HG02759 (cell line): ENCODE data around the gene ZNF550.

Source experiments
- ATAC-seq: cut with Tn5 transposase; IDR thresholded peaks from one replicate; pipeline ENCODE4 v1.9.1; 2021; ENCODE audit warnings: mild to moderate bottlenecking, moderate library complexity; ENCODE audit not compliant: unreplicated experiment

Gene ZNF550

DNA sequence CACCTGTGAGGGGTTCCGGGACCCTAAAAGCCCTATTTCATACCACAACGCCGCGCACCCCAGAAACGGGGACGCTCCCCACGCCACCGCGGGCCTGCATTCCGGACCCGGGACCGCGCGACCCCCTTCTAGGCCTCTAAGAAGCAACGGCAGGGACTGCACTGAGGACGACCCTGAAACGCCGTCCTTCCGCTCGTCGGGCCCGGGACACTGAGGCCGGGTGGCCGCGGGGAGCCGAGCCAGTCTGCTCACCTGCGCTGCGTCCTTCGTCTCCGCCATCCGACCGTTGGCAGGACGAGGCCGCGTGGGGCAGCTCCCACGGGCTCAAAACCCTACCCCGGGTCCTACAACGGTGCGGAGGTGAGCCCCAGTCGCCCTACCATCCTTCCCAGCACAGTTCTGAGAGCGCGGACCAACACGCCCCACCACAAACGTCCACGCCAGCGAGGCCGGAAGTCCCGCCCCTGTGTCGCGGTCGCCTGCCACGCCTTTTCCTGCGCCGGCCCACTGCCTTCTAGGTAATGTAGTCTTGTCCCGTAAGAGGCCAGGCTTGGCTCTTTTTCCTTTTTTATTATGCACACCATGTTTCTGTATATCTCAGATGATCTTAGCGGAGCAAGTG lies at the start of gene ZNF550:
Gene ZNF550, minus strand, starts transcription at position 460 of the 622 bp plus-strand sequence. Its CDS starts 181 bp downstream, at position 279.
- peak; percentile 98 for ATAC-seq

DNA sequence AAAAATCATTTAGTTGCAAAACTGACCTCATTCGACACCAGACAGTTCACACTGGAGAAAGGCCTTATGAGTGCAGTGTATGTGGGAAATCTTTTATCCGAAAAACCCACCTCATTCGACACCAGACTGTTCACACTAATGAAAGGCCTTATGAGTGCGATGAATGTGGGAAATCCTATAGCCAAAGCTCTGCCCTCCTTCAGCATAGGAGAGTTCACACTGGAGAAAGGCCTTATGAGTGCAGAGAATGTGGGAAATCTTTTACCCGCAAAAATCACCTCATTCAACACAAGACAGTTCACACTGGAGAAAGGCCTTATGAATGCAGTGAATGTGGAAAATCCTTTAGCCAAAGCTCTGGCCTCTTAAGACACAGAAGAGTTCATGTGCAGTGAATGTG lies 47.3 kb upstream of the ZNF550 start:
- no peak for ATAC-seq

DNA sequence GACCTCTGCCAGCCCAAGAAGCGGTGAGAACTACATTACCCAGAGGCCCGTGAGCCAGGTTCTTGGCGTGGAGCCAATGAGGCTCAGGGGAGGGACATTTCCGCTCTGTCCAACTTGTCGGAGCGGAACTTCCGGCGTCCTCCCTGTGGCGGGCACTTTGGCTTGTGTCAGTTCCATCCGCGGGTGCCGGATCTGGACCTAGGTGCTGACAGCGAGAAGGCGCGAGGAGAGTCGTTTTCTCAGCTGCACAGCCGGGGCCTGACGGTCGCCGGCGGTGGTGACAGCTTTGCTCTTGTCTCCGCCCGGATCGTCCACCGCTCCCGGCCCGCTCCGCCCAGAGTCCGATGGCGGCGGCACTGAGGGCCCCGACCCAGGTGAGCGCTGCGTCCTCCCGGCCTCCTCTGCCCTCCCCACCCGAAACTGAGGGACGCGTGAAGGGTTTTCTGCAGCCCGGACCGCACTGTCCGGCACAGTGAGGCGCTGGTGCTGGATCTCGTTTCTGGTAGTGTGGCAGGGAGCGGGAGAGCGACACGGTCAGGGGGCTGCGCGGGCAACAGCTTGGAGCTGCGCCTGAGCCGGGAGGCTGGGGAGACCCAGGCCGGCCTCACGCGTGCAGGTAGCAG lies 40.2 kb upstream of the ZNF550 start, which contains the start of gene ZNF530:
Gene ZNF530, plus strand, starts transcription at position 125 of the 623 bp plus-strand sequence. CDS start 4,461 bp downstream, outside the sequence.
- ATAC-seq: peak; percentile 96

DNA sequence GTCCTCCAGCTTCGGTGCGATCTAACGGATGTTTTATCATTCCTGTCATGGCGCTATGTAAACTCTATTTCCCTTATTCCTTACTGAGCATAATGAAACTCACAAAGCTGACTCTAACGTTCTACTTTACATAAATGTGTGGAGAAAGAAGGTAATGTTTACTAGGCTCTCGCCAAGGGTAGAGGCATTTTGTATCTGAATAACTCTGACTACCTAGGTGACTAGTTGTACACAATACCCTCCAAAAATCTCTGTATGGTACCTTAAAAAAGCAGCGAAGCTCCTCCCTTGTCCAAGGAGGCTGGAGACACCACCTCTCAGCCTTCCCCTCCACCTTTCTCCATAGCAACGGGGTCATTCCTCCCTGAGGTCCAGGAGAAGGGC lies 39.7 kb upstream of the ZNF550 start:
- ATAC-seq: no peak

DNA sequence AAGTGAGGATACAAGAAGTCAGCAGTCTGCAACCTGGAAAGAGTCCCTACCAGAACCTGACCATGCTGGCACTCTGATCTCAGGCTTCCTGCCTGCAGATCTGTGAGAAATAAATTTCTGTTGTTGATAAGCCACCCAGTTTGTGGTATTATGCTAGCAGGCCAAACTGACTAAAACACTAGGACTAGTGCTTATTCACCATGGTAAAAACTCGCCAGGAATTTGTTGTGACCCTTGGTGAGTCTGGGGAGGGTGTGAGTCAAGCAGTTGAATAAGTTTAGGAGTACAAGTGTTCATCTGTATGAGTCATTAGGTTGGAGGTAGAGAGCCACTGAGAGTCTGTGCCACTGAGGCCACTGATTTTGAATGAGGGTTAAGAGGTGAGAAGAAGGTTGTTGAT lies 27.9 kb upstream of the ZNF550 start:
- no peak for ATAC-seq

DNA sequence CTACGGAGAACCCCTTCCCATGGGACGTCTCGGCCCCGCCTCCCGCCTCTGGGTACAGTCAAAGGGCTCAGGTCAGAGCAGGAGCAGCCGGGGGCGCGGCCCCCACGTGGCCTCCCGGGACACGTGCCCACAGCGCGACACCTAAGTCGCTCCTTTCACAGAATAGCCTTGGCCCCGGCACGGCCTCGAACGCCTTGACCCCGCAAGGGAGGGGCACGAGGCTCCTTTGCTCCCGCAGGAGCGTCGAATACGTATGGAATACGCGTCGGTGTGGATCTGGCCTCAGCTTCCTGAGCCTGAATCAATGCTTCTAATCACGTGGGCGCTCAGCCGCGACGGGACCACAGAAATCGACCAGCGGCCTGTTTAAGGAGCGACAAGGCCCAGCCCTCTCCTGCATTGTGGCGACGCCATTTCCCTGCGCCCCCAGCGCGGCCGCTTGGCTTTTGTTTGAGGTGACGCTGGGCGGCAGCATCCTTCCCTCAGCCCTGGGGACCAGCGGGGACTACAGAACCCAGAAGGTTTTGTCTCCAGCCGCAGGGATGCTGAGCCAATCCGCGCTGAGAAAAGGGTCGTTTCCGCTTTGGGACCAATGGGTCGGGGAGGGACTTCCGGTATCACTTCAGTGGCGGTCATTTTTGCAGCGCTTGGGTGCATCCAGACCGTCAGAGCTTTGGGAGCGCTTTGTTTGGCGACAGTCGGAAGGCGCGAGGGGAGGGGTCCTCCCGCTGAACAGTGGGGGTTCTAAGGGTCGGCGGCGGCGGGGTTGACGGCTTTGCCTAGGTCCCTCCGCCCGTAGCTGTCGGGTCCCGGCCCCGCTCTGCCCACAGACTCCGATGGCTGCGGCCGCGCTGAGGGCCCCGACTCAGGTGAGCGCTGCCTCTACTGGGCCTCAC lies 24.1 kb upstream of the ZNF550 start, which contains the start of gene ZIK1:
Gene ZIK1, plus strand, starts transcription at position 625 of the 896 bp plus-strand sequence. Its CDS starts 212 bp downstream, at position 837.
- ATAC-seq: peak; percentile 91

DNA sequence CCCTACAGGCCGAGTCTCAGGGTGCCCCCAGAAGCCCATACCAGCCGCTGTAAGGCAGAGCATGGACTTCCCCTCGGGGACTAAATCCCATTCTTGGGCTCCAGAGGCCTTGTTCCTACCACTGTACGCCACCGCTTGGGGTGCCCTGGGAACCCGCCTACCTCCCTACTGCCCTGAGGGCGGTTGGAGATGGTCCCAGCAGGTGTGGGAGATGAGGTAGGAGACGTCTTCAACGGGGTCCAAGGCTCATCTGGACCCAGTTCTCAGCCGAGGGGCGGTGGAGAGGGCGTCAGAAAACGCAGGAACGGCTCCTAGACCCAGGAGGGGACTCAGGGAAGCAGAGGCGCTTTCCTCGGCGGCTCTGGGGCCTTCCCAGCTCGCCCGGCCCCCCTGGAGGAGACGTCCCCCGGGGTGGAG lies 23.4 kb upstream of the ZNF550 start:
- ATAC-seq: no peak

DNA sequence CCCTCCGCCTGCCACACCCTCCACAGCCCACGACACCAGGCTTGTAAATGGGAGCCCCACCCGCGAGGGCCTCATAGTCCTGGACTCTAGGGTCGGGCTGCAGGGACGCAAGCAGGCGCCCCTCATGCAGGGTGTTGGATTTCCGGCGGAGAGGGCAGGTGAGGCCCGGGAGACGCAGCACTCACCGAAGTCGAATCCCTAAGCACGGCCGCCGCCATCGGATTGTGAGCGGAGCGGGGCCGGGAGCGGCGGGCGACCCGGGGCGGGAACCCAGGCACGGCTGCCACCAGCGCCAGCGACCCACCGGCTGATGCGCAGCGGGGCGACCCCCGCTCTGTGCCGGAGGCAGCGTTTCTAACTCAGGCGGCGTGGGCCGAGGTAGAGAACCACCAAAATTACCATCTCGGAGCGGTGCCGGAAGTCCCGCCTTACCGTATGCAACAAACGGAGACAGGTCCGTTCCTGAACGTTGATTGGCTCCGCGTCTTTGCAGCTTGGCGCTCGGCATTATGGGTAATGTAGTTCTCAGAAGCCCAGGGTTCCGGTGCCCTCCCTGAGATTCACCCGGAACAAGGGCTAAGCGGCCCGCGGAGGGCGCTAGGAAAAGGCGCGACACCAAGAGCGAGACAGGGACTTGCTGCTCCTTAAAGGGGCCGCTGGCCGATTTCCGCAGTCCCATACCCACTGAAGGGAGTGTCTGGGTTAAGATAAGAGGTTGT lies 19.0 kb upstream of the ZNF550 start, which contains the start of gene ZNF416:
Gene ZNF416, minus strand, starts transcription at position 425 of the 719 bp plus-strand sequence. Its CDS starts 207 bp downstream, at position 218.
- peak; percentile 98 for ATAC-seq

DNA sequence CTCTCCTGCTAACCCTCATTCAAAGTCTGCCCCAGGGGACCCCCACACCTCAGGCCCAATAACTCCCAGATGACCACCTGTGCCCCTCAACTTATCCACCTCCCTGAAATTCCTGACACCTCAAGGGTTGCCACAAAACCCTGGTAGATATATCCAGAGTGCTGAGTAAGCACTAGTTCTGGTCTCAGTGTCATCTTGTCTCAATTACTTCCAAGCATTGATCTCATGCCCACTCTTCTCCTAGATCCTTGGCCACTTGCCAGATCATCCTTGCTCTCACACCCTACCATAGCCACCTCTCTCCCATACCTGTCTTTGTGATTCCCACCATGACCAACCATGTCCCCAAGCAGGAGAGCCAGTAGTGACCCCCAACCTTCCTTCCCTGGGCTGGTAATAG lies 17.0 kb upstream of the ZNF550 start:
- ATAC-seq: no peak

DNA sequence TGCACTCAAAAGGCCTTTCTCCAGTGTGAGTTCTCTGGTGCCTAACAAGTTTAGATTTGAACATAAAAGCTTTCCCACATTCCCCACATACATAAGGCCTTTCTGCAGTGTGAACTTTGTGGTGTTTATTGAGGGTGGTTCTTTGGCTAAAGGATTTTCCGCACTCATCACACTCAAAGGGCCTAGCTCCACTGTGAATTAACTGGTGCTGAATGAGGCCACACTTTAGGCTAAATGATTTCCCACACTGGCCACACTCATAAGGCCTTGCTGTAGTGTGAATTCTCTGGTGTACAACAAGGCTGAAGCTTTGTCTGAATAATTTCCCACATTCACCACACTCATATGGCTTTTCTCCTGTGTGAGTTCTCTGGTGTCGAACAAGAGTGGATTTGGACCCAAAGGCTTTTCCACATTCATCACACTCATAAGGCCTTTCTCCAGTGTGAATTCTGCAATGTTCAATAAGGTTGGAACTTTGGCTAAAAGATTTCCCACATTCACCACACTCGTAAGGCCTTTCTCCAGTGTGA lies 12.8 kb upstream of the ZNF550 start:
- no peak for ATAC-seq

DNA sequence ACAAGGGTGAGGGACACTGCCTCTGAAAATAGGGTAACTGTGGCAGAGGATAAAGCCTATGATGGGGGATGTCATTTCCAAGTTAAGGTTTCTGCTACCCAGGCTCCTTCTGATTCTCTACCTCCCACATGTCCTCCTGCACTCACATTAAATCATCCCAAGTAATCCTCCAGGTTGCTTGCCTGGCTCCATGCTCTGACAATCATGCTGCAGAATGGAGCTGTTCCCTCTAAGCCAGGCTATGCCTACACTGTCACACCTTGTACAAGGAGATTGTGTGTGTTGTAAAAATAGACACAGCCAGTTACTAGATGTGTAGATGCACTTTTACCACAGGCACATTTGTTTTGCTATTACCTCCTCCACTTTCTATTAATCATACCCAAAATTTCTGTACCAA lies 11.0 kb upstream of the ZNF550 start:
- no peak for ATAC-seq

DNA sequence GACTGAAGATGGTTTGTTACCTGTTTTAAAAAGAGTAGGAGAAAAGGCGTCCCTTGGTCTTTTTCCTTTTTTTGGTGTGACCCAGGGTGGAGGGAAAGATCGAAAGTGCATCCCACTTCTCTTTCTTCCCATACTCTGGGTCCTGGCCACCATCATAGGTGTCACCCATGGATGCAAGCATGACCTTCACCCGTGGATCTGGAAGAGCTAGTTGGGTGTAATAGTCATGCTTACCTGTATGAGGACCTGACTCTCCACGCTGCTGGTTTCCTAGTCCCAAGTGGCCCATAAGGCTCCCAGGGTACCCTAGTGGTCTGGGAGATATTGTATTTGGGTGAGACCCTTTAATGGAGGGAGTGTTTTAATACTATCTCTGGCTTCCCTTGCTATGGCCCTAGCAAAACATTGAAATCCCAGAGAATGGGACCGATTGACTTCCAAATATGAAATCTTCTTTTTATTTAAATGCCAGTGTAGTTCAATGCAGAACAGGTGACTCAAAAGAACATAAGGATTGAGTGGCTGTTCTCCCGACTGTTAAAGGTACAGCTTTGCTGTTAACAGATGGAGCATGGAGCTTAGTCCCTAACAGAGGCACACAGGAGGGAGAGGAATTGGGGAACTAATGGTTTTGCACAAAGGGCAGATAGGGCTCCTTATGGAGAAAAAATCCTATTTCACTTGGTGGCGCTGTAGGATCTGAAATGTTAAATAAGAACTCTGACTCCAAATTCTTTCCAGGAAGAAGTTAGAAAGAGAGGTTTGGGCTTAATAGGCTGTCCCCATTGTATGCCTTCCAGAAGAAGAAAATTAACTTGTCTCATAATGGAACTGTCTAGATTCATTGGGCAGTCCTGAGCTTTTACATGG lies 7.0 kb upstream of the ZNF550 start:
- ATAC-seq: no peak

DNA sequence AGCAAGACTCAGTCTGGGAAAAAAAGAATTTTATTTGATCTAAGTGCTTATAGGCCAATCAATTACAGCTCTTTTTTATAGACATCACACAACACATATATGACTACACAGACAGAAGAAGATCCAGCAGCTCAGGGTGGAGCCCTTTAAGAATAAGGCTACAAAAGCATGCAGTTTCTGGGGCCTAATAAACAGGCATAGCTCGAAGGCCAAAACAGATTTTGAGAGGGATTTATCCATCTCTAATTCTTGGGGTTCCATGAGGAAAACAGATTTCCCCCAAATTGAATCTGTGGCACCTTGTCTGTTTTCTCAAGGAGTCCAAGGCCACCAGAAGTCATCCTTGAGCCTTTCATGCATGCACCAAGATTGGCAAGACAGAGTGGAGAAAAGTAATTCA lies 3.9 kb upstream of the ZNF550 start:
- ATAC-seq: no peak

DNA sequence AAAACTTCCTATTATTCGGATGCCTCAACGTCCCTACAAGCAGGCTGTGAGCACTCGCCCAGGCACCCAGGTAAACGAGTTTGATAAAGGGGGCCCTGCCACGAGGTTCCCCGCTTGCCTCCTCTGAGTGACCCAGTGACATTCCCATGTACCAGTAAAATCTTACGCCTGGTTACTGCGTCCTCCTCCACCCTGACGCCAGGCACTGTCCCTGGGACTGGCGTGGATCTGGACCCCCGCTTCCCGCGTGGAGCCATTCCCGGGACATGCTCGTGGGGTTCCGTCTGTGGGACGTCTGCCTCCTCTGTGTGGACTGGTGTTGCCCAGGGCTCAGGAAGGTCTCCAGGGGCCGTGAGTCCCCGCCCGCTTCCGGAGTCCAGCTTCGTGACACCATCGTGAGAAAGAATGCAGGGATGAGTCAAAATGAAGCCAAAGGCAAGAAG lies 407 bp upstream of the ZNF550 start:
- peak; percentile 11 for ATAC-seq

DNA sequence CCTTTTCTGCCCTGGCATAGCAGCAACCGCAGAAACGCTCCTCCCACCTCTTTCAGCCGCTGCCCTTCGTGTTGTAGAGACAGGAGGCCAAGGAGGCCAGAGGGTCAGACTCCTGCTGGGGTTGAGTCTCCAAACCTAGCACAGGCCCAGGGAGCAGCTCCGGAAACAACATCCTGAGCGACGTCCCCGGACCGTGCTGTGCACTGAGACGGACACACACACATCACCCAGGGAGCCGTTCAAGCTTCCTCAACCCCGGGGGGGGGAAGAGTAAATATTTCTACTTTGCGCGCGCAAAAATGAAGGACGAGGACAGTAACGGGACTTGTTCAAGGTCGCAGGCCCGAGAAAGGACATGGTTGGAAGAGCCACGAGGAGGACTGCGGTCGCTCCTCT lies 657 bp downstream of the ZNF550 start:
- peak; percentile 29 for ATAC-seq

DNA sequence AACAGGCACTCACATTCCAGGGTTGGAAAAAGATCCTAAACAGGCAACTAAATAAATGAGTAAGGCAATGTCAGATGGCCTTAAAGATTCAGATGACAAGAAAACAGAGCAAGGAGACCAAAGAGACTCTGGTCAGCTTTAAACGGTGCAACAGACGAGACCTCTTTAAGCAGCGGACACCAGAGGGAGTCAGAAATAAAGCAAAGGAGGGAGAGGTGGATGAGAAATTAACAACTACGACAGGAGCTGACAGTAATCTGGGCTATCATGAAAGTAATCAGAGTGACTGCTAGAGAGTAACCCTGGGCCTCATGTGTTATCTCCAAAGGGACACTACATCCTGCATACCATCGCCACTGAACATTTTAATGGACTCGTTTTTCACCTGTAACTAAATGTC lies 1.1 kb downstream of the ZNF550 start:
- no peak for ATAC-seq

DNA sequence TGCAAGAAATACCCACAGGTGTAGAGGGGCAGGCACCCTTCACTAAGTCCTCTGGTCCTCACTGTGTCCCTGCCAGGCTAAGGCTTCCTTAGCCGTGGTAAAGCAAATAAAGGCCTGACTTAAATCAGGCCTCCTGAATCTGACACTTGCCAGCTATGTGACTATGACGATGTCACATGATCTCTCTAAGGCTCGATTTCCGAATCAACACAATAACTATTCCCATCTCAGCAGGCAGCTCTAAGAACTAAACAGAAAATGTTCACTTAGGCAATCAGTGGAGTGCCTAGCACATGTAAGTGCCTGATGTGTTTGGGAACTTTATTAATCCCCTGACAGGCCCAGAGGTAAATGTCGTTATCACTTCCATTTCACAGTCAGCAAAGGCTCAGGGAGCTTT lies 2.0 kb downstream of the ZNF550 start:
- ATAC-seq: no peak

DNA sequence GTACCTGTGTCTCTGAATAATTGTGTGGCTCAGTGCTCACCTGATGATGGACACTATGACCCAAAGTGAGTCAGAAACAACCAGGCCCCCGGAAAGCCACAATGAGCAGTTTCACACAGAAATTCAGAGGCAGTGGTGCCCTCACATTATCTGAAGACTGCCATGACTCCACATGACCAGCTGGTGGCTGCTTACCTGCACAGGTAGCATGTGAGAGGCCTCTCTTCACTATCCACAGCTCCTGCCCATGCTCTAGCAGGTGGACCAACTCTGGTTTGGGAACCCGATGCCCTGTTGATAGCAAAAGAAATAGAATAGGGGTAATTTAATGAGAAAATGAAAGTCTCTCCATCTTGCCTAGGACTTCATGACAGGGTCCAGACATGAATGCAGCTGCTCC lies 7.2 kb downstream of the ZNF550 start:
- no peak for ATAC-seq

DNA sequence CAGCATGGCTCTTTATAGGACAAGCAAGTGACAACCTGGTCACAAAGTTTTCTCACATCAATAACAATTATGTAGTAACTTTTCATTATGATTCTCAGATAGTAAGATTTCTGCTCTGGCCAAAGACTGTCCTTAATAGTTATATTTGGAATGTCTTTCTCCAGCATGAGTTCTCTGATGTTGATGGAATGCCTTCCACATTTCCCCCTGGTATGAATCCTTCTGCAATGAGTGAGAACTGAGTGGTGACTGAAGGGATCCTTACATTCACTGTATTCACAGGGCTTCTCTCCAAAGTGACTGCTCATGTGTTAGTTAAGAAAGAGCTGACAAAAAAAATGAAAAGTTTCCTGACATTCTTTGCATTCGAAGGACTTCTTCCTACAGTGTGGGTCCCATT lies 13.2 kb downstream of the ZNF550 start:
- no peak for ATAC-seq
